HG03095 (cell line): ENCODE measurements around the gene CLDN22.

Experiments
- ATAC-seq: cut with Tn5 transposase; IDR thresholded peaks from one replicate; pipeline ENCODE4 v1.9.1; 2021; ENCODE audit warnings: moderate library complexity; ENCODE audit not compliant: unreplicated experiment

Gene CLDN22

DNA sequence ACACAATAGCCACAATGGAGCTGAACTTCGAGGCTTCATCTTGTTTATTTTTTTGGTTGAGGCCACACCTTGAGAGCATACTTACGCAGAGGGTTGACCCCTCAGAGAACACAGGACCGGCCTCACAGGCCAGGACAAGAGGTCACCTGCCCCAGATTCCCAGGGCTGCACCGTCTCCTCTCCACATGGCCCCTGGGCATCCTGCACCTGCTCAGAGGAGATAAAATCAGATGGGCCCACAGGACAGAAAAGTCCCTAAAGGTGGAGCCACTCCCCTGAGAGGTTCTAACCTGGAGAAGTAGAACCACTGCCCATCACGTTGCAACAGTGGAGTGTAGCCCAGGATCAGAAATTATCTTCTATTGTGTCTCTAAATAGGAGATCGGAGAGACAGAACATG is 3.2 kb upstream of the CLDN22 start:
- ATAC-seq, result no peak

DNA sequence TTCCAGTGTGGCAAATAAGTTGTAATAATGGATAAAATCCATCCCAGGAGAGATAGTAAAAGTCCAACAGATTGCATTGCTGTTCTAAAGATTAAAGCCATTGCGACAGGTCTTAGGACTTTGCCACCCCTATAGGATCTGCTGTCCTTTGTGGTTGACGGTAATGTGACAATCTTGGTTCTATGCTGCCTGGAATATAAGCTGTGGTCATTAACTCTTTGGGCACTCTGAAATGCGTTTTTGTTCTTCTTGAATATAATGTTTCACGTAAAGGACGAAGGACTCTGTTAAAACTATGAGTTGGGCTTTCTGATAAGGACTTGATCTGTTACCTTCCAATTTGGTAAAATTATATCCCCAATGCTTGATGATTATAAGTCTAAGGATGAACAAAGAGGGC is 2.2 kb upstream of the CLDN22 start, which contains the start of gene CLDN24:
Gene CLDN24 (minus strand): TSS at position 101 of the 400 bp plus-strand sequence. CDS start 0 bp downstream, at position 101.
- no peak for ATAC-seq

DNA sequence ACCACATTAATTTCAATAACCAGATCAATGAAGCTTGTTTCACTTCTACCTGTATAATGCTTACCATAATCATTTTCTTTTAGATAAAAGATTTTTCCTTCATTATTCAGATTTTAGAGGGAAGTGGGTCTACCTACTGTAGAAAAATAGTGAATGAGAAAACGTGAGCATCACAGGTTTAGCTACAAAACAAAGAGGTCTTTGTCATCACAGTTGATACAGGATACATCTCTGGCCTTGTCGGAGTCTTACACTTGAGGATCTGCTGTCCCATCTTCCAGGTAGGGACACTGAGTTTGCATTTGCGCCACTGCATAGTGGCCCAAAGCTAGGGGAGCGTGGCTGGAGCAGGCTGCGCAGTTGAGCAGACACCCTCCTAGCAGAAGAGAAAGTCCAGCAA is 1.4 kb upstream of the CLDN22 start:
- no peak for ATAC-seq

DNA sequence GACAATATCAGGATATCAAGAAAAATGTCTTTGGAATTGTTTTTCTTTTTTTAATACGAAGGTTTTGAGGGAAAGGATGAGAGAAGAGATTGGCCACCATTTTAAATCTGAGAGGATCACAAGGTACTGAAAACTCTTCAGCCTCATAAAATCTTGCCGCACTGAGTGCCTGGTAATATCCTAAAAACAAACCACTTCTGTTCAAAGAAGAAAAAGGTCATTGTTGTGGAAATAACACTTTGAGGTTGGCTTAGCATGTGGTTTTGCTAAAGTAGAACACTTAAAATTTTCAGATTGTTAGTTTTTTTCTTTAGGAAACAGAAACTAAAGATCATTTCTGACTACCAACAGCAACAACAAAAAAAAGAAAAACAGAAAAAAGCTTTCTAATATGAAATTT is 1.0 kb upstream of the CLDN22 start:
- no peak for ATAC-seq

DNA sequence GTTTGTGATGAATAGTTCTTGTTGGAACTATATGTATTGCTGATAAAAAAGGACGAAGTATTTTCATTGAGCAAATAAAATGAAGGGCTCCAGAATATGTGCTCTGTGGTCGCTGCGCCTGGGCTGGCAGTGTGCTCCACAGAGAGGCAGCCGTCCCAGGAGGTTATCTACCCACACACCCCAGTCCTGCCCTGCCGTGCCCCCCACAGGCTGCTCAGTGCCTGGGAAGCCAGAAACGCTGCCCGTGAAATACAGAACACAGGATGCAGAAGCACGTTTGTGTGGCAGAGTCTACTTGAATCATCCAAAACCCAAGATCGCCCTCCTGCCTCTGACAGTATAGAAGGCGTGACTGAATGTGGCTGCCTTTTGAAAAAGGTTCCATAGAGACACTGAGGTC is 1.4 kb downstream of the CLDN22 start:
- no peak for ATAC-seq

DNA sequence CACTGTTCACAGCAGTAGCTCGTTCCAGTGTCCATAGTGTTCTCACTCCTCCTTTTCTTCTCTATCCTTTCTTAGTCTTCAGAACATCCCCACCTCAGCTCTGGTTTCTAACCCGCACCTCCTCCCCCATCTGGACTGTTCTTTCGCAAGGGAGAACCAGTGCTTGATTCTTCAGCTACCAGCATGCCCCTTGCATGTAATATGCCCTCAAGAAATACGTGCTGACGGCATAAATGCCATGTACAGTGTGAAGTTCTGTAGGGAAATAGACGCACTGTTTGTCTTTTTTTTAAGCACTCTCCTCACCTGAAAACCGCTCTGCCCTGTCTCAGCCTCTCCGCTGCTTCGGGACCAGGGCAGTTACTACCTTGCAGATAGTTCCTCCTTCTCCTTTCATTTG is 5.3 kb downstream of the CLDN22 start:
- no peak for ATAC-seq

DNA sequence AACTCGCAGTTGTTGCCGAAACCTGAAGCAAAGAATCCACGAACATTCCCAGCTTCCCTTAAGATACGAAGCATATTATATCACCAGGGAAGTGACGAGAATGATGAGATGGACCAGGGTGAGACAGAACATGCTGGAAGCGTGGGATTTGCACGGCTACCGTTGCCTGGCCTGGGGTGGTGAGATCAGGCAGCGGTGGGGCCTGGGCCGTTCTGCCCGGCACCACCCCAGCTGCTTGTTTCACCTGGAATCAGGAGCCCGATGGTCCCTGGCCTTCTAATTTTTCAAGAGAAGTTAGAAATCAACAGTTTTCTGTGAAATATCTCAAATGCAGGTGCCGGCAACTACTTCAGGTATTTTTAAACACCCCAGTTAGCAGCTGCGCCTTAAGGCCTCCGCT is 5.7 kb downstream of the CLDN22 start:
- ATAC-seq, result no peak

DNA sequence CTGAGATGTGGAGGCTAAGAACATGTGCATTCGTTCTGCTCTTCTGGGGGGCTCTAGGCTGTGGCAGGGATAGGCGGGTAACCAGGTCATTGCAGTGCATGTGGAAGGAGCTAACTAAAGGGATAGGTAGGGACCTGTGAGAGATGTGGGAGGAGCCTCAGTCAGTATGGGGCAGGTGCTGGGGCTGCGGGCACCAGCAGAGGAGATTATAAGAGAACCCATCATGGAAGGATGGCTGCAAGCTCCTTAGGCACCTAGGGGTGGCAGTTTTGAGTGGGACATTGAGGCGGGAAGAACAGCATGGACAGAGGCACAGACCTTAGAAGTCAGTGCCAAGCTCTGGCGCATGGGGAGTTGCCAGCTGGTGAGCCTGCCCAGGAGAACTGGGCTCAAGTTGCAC is 7.2 kb downstream of the CLDN22 start:
- ATAC-seq, result no peak

DNA sequence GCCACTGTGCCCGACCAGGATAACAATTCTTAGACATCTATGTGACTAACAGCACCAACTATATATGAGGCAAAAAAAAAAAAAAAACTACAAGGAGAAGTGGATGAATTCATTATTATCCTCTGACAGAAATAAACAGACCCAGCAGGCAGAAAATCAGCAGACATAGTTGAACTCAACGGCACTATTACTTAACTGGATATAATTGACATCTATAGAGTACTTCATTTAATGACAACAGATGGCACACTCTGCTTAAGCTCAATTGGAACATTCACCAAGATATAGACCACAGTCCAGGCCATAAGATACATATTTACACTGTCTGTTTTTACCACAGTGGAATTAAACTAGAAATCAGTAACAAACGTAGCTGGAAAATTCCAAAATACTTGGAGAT is 13.3 kb downstream of the CLDN22 start:
- no peak for ATAC-seq

DNA sequence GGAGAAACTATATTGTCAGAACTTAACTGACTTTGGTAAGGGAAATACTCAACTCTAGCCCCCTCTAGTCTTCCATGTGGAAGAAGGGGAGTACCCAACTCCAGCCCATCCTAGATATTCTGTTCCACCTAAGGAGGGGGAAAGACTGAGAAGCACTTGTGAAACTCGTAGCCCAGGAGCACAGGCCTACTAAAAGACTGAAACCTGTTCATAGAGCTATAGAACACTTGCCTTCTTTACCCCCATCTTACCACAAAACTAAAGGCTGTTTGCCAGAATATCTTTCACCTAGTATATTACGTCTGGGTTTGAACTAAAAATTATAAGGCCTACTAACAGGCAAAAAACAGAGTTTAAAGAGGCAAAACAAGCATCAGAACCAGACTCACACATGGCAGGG is 15.5 kb downstream of the CLDN22 start:
- ATAC-seq, result no peak

DNA sequence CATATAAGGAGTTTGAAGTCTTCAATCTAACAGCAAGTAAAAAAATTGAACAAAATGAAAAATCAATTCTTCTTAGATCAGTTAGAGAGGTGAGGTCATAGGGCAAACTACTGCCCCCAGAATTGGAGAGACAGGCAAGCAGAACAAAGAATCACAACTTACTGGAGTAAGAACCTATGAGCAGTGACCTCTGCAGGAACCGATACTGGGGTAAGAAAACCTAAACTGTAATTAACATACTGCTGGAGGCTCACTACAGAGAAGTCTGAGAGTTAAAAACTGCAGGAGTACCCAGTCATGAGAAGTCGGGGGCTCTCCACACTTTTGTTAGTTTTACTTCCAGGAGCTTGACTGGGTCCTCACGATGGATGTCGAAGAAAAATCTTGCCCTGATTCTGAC is 16.0 kb downstream of the CLDN22 start:
- ATAC-seq, result peak; percentile 59

DNA sequence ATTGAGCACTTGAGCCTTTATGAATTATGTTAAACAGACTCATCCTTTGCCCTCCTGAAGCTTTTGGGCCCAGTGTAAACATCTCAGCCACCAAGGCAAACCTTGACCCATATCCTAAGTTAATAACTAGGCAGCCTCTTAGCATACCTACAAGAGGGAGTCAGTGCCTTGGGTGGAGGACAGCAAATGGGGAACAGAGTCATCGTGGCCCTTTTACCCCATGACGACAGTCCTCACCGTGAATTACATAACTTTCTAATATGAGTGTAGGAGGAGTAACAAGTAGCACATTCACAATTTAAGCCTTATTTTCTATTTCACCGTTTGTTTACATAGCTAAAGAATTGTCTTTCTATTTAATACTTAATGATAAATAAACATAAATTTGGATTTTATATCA is 16.8 kb downstream of the CLDN22 start:
- no peak for ATAC-seq

DNA sequence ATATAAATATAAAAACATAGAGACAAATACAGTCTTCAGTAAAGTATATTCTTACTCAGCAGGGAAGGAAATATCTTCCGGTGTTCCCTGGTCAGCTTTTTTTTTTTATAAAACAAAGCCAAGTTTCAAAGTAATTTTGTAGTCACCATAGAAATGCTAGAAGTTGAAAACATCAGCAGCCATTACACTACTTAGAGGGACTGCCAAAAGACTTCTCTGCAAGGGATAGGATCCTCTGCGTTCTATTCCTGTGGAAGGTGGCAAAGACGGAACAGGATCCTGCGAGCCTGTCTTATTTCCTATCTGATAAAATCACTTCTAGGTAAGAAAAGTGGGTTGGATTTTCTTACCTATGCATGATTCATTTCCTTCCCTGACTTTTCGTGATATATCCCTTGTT is 19.4 kb downstream of the CLDN22 start:
- no peak for ATAC-seq

DNA sequence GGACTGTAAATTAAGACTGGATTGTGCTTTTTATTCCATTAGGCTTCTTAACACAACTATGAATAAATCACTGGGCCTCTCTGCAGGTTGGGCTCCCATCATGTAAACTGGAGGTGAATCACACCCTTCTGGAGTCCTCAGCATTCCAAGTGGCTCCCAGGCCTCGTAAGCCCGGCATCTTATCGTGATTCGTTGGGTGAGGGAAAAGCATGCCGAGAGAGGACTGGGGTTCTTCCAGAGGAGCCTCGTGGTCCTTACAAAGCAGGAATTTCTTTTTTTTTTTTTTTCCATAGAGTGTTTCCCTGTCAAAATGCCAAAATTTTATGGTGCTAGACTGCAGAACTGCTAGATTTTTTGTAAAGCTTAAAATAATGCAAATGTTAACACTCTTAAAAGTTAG is 20.0 kb downstream of the CLDN22 start:
- no peak for ATAC-seq

DNA sequence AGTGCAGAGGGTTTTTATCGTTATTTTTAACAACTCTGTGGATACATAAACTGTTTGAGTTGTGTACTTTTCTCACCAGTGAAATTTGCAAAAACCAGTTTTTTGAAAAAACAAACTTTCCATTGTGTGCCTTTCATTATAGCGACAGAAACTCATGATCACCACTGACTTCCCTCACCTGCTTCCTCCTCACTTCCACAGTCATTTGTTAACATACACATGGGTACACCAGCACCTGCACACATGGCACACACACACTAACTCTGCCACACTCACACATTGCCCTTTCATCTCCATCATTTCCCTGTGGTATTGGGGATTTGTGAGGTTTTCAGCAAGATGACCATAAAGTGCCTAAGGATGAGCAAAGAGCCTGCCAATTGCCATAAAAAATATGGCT is 20.6 kb downstream of the CLDN22 start:
- ATAC-seq, result no peak

DNA sequence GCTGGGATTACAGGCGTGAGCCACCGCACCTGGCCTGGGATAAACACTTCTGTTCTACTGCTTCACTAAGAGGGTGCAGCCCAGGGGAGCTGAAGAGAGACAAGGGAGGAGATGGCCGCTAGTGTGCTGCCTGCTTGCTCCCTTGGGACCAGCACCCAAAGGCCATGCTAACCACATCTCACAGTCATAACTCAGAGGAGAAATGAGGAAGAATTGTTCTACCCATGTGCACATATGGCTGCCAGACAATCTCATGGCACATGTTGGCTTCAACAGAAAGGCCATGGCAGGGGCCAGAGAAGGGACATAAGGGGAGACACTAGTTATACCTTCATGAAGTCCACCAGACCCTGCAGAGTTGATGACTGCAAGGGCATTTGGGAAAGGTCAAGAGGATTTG is 22.4 kb downstream of the CLDN22 start:
- peak; percentile 65 for ATAC-seq

DNA sequence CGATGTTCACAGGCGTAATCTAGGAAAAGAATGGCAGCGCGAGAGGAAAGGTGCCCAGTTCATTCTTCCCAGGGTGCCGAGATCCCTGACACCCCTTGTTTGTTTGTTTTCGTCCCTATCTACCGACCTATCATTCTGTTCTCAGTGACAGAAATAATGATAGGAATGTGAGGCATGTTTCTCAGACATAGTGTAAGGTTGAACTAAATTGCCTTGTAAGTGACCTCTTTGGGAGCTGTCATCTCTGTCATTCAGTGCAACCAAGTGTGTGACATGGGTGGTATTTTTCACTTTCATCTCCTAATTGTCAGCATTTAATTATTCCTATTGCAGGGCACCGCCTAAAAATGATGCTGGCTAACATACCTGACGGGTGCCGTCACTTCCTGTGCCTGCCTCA is 24.4 kb downstream of the CLDN22 start:
- ATAC-seq, result no peak

DNA sequence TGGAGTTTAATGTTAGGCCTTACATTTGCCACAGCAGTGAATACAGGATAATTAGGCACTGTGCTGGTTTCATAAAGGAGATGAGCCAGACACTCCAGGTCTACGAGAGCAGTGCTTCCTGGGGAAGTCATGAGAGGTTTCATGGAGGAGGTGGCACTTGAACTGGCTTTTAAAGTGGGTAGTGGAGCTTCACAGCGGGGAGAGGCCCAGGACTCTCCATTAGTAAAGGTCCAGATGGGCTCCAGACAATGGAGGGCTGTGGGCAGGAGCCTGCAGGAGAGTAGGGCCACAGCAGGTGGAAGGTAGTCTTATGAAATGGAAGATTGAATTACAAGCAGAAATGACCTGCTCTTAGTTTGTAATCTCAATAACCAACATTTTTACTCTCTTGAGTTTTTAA is 29.0 kb downstream of the CLDN22 start:
- no peak for ATAC-seq

DNA sequence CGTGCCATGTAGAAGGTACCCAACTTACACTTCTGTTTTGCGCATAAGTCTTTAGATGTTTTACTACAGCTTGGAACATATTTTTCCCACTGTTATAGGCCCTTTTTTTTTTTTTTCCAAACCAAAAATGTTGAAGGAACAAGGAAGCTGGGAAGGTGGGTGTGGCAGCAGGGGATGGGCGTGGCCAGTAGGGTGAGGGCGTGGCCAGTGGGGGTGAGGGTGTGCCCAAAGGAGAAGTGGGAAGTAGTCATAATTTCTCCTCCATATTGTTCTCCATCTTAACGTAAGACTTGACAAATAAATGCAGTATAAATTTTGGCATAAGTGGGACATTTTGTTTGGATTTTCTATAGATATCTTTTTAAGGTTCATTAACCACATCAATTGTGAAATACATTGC is 30.4 kb downstream of the CLDN22 start:
- no peak for ATAC-seq

DNA sequence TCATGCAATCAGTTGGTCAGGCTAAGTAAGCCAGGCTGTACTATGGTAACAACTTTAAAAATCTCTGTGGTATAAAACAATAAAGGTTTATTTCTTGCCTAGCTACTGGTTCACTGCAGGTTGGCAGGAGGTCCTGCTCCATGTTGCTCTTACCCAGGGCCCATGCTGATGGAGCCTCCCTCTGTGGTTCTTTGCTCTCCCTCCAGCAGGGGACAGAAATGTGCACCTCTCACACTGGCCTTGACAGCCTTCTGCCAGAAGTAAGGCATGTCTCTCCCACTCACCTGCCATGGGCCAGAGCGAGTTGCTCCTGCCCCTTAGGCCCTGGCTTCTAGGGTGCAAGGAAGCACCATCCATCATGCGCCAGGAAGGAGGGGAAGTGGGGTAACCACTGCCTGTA is 31.1 kb downstream of the CLDN22 start:
- ATAC-seq, result no peak

DNA sequence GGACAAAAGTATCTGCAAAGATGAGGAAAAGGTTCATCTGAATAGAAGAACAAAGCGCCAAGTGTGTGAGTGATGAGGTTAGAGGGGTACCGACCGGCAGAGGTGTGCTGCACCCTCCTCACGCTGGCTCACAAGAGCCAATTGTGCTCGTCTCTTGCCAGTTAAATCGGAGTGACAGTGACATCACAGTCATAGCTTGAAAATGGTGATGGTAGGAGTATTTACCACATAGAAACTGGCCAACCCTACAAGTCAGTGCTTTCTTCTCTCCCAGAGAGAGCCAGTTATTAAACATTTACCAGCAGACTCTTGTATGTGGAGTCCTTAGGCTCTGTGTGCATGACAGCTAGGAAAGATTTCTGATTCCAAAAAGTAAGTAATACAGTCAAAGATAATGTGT is 32.4 kb downstream of the CLDN22 start:
- peak; percentile 70 for ATAC-seq

DNA sequence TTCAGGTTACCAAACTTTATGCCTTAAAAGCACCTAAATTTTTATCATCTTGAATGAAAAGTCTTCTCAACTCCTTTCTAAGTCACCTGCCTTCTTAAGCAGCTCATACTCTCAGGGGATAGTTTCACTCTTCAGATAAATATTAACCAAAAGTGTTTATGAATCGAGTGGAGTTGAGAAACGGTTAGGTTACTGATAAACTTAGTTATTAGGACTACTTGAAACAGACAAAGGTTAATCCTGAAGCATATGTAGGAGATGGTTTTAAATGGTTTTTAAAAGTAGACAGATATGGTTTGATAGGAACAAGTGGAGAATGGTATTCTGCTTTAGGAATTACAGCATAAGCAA is 32.8 kb downstream of the CLDN22 start:
- ATAC-seq, result peak; percentile 79

DNA sequence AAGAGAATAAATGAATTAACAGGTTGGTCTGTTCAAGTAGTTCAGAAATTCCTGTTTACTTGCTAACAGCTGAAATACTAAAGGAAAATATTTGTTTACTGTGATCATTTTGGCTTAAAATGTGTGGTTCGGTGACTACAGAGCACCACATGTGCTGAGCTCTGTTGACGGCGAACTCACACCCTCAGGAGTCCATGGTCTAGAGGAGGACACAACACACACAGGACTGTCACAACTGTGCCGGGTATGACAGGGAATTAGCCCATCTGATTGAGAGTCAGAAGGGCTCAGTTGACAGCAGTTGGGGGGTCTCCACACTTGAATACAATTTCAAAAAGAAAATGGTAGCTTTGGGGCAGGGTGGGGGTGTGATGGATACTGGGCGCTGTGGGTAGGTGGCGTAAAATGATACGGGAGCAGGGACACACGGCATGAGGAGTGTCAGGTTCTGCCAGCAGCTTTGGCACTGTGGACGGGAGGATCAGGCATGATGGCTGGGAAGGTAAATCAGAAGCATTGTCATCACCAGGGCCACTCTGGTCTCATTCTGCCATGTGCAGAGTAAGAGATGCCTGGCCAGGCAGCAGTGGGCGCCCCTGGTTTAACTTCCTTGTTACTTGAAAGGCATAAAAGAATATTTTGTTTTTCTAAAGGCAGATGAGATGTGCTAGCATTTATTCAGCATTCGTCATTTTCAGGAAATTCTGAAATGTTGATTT is 33.3 kb downstream of the CLDN22 start:
- no peak for ATAC-seq
